Measurements from ENCODE around the gene MS4A12. TPM values are rescaled to one million over a fixed set of nuclear protein-coding genes. Genes with fewer than 3 reads are reported as not detected.
"Not testable (repeated sequence)": the region's sequence is repeated elsewhere in the genome, so short reads cannot be mapped to it uniquely, and the experiment has no call there.

MS4A12 gene
- total RNA-seq, 1 experiment from 2014 or later: not detected

- H3K27me3 Mint-ChIP-seq (ENCODE audit: low read depth); H3K9me3 ChIP-seq (ENCODE audit: control insufficient read depth, low read depth, low read length); H2AFZ ChIP-seq (ENCODE audit: low read length); H3K4me1 Mint-ChIP-seq; H4K5ac ChIP-seq (ENCODE audit: insufficient read length, low read depth, low read length); H3T11ph ChIP-seq (ENCODE audit: low read length); H3K9ac ChIP-seq (ENCODE audit: extremely low read depth, insufficient read length, low read length); H4K20me1 ChIP-seq (ENCODE audit: control insufficient read depth, insufficient read depth, insufficient read length); H3K27ac Mint-ChIP-seq; H2BK15ac ChIP-seq (ENCODE audit: low read depth, low read length); H3K79me2 ChIP-seq (ENCODE audit: insufficient read depth, low read length); H3K18ac ChIP-seq (ENCODE audit: insufficient read length, low read depth, low read length); H2BK120ac ChIP-seq (ENCODE audit: low read depth, low read length, poor library complexity, severe bottlenecking); H2AK5ac ChIP-seq (ENCODE audit: insufficient read length, low read length); H4K8ac ChIP-seq (replicated peaks; ENCODE audit: insufficient read length, low read depth, low read length); H3K27ac ChIP-seq (ENCODE audit: insufficient read length, low read depth, low read length); H4K91ac ChIP-seq (ENCODE audit: insufficient read length, low read depth, low read length); H3K27me3 ChIP-seq (ENCODE audit: insufficient read depth, low read length); H2BK5ac ChIP-seq (ENCODE audit: insufficient read length, low read length); H3K4ac ChIP-seq (ENCODE audit: low read depth, low read length); H3K79me1 ChIP-seq (ENCODE audit: insufficient read depth, low read depth, low read length, poor library complexity, severe bottlenecking); H3K4me2 ChIP-seq (ENCODE audit: insufficient read depth, insufficient read length, low read length); H3K14ac ChIP-seq (ENCODE audit: insufficient read depth, low read length); H3K23ac ChIP-seq (ENCODE audit: insufficient read length, low read depth, low read length); H3K56ac ChIP-seq (ENCODE audit: insufficient read length, low read depth, low read length); H2BK20ac ChIP-seq (ENCODE audit: low read depth, low read length, poor library complexity, severe bottlenecking); DNase-seq; H2BK12ac ChIP-seq (ENCODE audit: insufficient read length, low read depth, low read length); H3K4me3 Mint-ChIP-seq; H3K23me2 ChIP-seq (ENCODE audit: insufficient read length, low read depth, low read length, poor library complexity, severe bottlenecking); H3K4me1 ChIP-seq (ENCODE audit: insufficient read depth, low read length): not testable (repeated sequence)
- WGBS (ENCODE audit: extremely low coverage, insufficient read length, low lambda C conversion rate): no CpG with 5 or more reads among the region's 28 CpGs
- Mint-ChIP-seq H3K36me3 (ENCODE audit: insufficient read depth in 1 of 3, low read depth in 3 of 3) (peaks cover 5 to 18% (median 8%) of the 10 kb centered on the region in 3 experiments; a peak in 6 of 7 replicates), H3K9me3 (peaks cover 16 to 21% of the 10 kb centered on the region in 2 experiments)
Measured at GRCh38 chr11:60510209-60510608, 17.6 kb downstream of the MS4A12 start.

All from H9 (cell line).